Left cardiac atrium (tissue), 4 donors: ENCODE measurements around the gene EXT2. TPM values are rescaled to one million over a fixed set of nuclear protein-coding genes. Genes with fewer than 3 reads are reported as not detected.

ENCODE experiments used
- ATAC-seq, 2 donors: fragments of 200-7000 bp; cut with Tn5 transposase; one replicate each; pipeline ENCODE4 v1.9.1; 2020; ENCODE audit warnings: mild to moderate bottlenecking in 2 of 2, moderate library complexity in 2 of 2
- DNase-seq: peaks from one replicate; pipeline ENCODE4 v3.0.0-alpha.2; 2020
- intact Hi-C, 2 donors: fragments of 100-400 bp; cut with DNase I; formaldehyde crosslinking; loops; one replicate each; pipeline versions ENCODE4 v1.14.1 to v1.15.1; 2022 to 2023
- long read RNA-seq: library from polyadenylated mRNA; unstranded; transcript quantifications from one replicate; pipeline ENCODE4 v2.0.0, GENCODE V29; 2021
- total RNA-seq, 2 donors: library from RNA; stranded (reverse); fragmentation: NEBNext Ultra II Directional; extraction: Animal tissue kit (Norgen Biotek cat#: 25700); gene quantifications; one replicate each; pipeline ENCODE4 v1.2.1, GENCODE V29; 2021
- donor health status: DM: no; HTN: yes; CAD: no.
- donor health status: DM: no; HTN: yes; CAD: no; lungs with severe emphysema.
- donor health status: DM: yes; HTN: yes; CAD: no.
- donor health status: Dilated cardiomyopathy.

Gene EXT2
- 10 to 100 TPM; 33.7 to 34.6 TPM for total RNA-seq
- long read RNA-seq, transcript EXT2-210 (14 exons, 3,136 nt), result major isoform, 58 of 79 reads
- long read RNA-seq, partial matches to known transcripts, result 15 of 79 reads
- long read RNA-seq, other reads (novel, unspliced or antisense), result 6 of 79 reads

DNA sequence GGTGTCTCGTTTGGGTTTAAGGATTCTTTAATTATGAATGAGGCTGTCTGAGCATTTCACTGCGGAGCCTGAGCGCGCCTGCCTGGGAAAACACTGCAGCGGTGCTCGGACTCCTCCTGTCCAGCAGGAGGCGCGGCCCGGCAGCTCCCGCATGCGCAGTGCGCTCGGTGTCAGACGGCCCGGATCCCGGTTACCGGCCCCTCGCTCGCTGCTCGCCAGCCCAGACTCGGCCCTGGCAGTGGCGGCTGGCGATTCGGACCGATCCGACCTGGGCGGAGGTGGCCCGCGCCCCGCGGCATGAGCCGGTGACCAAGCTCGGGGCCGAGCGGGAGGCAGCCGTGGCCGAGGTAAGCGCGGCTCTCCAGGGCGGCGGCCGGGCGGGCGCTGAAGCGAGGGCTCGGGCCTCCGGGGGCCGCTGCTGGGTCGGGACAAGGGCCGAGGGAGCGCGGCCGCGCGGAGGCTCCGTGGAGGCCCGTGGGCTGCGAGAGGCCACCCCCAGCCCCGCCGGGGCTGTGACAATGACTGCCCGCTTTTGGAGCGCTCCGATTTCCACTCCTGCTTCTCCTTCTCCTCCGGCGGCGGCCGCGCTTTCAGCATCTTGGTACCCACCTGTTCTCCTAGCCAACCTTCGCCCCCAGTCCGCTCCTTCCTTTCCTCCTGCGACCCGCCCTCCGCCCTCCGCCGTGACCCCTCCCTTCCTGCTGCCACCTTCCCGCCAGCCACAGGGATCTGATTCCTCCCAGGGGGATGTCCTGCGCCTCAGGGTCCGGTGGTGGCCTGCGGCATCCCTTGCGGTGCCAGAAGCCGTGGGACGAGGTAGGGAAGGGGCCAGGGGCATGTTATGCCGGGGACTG is at the start of gene EXT2:
EXT2 (plus strand) TSS at position 173 of the 854 bp plus-strand sequence. CDS start 12,035 bp downstream, outside the sequence.
- ATAC-seq, result peak; percentile 98
- DNase-seq, result peak; percentile 91
- intact Hi-C loops, result no loop called here

DNA sequence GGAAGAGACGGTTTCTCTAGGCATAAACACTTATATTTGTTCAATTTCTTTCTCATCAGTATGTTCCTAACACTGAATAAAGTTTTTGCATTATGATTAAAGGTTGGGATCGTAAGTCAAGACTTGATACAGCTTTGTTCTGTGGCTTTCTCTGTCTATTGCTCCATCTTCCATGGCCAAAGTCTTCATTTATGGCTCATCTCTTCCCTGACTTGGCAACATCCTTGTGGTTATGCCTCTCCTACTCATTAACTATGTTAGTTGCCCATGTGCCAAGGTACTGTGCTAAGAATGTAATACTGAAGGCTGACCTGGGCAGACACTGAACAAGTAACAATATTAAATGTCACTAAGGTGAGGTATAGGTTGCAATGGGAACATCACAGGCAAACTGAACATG is 49.3 kb upstream of the EXT2 start:
- ATAC-seq, result no peak
- DNase-seq, result no peak
- intact Hi-C loops, result no loop called here

DNA sequence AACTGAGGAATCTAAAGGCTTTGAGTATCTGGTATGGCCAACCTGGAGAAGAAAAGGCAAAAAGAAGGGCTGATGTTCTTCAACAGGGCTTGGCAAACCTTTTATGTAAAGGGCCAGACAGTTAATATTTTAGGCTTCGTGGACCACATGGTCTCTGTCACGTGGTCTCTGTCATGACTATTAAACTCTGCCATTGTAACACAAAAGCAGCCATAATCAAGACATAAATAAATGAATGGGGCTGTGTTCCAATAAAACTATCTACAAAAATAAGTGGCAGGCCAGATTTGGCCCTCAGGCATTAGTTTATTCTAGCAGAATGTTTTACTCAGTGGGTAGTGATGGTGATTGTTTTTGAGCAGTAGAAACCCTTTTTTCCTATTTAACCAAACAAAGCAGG is 48.2 kb upstream of the EXT2 start:
- no peak for ATAC-seq
- no peak for DNase-seq

DNA sequence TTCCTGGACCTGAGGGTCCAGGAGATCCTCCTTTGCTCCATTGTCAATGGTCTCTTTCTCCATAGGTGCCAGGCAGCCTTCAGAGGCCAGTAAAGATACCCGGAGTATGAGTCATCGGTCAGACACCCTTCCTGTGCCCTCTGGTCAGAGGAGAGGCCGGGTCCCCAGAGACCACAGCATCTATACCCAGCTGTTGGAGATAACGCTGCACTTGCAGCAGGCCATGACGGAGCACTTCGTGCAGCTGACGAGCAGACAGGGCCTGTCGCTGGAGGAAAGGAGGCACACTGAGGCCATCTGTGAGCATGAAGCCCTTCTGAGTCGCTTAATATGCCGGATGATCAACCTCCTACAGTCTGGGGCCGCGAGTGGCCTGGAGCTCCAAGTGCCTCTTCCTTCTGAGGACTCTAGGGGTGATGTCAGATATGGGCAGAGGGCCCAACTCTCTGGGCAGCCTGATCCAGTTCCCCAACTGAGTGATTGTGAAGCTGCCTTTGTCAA is 47.5 kb upstream of the EXT2 start, which contains the start of gene ACCSL:
ACCSL (plus strand) TSS at position 51 of the 501 bp plus-strand sequence; CDS start at position 107, 56 bp downstream.
- intact Hi-C loops, result no loop called here
- ATAC-seq (peak; percentile 53 to 55), DNase-seq (peak; percentile 50)

More for the DNA sequence above, 48.2 kb upstream of the EXT2 start:
- intact Hi-C loops, result no loop called here

DNA sequence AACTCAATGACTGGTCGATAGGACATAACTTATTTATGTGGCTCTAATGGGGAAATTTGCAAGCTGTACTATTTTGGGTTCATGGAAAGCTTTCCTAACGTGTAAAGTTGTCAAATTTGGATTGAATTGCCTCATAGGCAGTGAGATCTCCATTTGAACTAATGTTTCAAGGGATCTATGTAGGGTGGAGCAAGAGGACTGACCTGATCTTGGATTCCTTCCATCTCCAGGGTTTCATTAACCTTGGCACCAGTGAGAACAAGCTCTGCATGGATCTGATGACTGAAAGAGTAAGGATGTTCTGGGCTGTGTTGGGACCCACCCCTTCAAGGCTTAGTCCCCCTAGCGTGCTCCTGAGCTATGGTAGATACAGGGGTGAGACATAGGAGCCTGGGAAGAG is 45.6 kb upstream of the EXT2 start:
- intact Hi-C loops, result no loop called here
- DNase-seq, result no peak
- ATAC-seq, result no peak

DNA sequence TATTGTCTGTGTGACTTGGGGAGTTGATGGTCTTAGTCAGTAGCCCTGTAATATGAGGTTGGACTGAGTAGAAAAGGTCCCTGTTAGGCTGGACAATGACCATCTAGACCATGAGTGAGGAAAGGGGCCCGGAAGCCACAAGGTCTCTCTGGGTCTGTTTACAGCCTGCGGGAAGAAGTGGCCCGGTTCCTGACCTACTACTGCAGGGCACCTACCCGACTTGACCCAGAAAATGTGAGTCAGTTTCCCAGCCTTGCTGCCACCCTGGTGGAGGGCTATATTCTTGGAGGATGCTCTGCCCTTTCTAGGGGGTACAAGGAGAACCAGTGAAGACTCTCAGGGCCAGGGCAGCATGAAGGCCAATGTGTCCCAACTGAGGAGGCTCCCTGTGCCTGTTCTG is 44.3 kb upstream of the EXT2 start:
- ATAC-seq (no peak), DNase-seq (no peak)
- intact Hi-C loops, result no loop called here

DNA sequence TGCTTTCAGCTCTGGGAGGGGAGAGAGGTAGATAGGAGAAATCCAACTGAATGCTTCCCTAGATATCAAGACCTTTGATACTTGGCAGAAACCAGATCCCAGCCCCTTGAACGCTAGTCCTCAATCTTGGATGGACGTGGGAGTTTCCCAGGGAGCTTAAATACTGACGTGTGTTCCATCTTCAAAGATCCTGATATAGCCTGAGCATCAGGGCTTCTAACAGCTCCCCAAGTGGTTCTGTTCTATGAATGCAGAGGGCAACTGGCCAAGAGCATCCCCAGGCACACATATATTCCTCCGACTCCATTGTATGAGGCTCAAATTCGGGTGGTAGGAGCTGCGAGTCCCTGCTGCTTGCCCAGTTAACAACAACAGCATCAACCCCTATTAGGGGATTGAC is 38.1 kb upstream of the EXT2 start:
- no peak for ATAC-seq

DNA sequence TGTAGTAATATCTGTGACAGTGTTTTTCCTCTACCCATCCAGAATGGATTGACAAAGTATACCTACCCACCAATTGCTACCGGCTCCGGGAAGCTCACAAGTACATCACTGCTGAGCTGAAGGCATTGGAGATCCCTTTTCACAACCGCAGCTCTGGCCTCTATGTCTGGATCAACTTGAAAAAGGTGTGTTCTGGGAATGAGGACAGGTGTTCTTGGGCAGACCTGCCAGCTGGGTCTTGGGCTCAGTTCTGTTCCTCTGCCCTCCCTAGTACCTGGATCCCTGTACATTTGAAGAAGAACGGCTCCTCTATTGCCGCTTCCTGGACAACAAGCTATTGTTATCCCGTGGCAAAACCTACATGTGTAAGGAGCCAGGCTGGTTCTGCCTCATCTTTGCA is 37.2 kb upstream of the EXT2 start:
- ATAC-seq, result no peak
- intact Hi-C loops, result no loop called here
- no peak for DNase-seq

More for the DNA sequence above, 38.1 kb upstream of the EXT2 start:
- intact Hi-C loops, result no loop called here
- no peak for DNase-seq

DNA sequence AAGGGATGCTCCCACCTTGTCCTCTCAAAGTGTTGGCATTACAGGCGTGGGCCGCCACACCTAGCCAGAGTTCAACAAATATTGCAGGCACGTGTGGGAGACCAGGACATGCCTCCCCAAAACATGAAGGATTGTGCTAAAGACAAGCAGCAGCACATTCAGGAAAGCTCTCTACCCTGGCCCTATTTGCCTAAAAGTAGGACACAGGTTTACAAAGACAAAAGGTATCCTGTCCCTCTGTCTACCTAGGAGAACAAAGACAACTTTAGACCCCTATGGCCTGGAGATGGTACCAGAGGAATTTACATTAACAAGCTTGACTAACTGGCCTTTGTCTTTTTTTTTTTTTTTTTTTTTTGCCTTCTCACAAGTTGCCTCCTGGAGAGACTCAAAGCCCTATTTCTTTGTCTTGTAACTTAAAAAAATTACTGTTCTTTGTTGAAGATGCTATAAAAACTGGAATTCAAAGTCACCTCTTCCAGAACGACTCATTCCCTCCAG is 30.3 kb upstream of the EXT2 start:
- ATAC-seq (no peak), DNase-seq (no peak)
- intact Hi-C loops, result no loop called here

DNA sequence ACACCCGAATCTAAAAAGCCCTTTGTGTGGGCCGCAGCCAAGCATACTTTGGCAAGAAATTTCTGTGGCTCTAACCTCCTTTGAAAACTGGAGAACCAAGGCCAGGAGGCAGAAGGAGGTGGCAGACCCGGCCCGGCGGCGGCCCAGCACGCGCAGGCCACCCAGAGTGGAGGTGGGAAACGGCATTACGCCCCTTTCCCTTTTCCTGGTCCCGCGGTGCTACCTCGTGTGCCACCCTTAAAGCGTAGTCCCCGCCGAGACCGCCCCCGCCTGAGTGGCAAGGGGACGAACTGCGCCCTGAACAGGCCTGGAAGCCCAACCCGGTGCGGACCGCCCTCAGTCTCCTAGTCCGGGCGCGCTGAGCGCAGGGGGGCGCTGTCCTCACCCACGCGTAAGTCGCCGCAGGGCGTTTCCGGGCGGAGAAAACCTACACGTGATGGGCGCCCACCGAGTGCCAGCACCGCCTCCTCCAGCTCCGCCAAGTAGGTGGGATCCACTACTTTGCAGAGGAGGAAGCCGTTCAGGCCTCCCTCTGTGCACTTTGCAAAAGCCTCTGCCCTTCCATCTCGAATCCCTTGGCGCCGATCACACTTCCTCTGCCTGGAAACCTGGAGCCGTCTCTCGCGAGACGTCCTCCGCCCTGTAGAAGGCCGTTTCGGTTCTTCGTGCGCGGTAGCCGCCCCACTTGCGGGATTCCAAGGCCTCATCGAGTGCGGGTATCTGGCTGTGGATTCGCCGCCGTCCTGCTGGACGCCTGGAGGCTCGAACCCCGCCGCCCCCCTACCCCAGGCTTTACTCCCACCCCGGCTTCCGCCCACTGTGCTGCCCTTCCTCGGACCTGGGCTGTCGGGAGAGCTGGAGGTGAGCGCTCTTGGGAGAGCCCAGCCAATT is 29.4 kb upstream of the EXT2 start, which contains the start of gene ACCS:
ACCS (plus strand) TSS at position 430 of the 891 bp plus-strand sequence. CDS start 1,358 bp downstream, outside the sequence.
- peak; percentile 96 to 97 for ATAC-seq
- intact Hi-C loops, result no loop called here

DNA sequence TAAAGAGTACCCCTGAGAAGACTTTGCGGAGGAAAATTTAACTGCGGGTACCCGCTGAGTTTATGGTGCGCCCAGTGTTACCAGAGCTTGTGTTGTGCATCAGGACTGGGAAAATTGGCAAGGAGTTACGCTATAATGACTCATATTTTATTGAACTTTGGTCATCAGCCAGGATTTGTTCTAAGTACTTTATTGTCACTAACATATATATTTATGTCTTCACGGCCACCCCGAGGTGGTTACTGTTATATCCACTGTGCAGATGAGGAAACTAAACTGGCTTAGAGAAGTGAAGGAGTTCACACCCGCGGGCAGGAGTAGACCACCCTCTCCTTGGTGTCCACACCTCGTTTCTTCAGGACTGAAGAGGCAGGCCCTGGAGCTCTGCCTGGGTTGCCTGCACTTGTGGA is 28.7 kb upstream of the EXT2 start:
- intact Hi-C loops, result no loop called here
- no peak for DNase-seq

More for the DNA sequence above, 29.4 kb upstream of the EXT2 start, which contains the start of gene ACCS:
- DNase-seq, result peak; percentile 98

DNA sequence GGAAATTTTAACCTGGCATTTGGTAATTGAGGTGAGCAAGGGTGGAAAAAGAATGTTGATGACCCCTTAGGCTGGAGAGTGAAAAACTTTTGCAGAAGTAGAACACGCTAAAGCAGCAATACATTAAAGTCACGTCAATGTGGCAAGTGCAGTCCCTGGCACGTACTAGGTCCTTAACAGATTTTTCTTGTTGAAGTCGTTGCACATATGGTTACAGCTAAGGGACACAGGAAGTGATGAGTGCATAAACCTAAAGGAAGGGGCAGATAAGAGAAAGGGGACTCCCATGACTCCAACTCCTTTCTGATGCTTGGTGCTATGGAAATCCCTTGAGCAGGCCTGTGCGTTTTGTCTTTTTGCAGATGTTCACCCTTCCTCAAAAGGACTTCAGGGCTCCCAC is 28.2 kb upstream of the EXT2 start:
- intact Hi-C loops, result no loop called here
- DNase-seq (no peak), ATAC-seq (no peak)

More for the DNA sequence above, 28.7 kb upstream of the EXT2 start:
- peak; percentile 10 to 38 for ATAC-seq

DNA sequence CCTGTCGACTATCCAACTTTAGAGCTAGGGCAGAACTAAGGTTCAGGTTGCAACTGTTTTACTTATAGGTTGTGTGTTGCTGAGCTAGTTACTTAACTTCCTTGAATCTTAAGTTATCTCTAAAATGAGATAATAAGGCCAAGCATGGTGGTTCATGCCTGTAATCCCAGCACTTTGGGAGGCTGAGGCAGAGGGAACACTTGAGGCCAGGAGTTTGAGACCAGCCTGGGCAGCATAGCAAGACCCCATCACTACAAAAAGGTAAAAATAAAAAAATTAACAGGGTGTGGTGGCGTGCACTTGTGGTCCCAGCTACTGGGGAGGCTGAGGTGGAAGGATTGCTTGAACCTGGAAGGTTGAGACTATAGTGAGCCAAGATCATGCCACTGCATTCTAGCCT is 27.3 kb upstream of the EXT2 start:
- ATAC-seq (no peak), DNase-seq (no peak)
- intact Hi-C loops, result no loop called here

DNA sequence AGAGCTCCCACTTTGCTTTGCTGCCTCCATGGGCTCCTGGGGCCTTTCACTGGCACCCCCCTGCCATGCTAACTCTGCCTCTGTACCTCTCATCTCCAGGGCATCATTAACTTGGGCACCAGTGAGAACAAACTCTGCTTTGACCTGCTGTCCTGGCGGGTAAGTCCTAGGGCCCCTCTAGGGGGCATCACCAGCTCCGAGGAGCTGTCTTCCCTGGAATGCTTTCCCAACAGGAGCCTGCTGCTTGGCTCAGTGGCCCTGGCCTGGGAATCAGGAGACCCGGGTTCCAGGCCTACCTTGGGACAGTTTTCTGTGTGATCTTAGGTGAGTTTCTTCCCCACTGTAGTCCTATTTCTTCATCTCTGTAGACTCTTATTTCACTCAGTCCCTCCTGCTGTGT is 24.3 kb upstream of the EXT2 start:
- no peak for ATAC-seq
- intact Hi-C loops, result no loop called here

DNA sequence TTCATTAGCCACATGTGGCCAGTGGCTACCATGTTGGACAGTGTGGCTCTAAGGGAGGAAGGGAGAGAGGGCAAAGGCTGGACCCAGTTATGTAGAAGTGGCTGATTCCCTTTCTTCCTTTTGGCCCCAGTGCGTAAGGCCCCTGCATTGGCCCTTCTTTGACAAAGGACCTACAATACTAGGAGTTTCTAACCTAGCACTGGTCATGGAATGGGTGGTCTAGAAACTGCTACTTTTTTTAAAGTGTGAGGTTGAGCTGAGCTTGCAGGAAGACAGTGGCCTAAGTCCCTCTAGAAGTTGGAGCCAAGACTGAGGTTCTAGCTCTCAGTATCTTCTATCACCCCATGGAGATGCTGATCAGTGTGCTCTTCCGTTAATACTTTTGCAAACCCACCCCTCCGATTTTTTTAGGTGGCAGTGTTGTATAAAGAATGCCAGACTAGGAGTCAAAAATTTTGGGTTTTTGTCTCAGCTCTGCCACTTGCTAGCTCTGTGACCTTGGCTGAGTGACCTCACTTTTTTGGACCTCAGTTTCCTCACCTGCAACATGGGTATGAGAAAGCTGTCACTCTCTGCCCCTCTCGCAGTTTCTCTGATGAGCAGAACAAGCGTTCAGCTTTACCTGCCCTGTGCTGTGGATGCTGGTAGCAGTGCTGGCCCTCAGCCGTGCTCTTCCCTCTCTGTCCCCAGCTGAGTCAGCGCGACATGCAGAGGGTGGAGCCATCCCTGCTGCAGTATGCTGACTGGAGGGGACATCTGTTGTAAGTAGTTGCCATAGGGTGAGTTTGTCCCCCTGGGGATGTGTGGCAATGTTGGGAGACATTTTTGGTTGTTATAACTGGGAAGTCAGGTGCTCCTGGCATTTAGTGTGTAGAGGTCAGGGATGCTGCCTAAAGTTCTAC is 22.5 kb upstream of the EXT2 start:
- ATAC-seq (no peak), DNase-seq (no peak)
- intact Hi-C loops, result no loop called here

More for the DNA sequence above, 24.3 kb upstream of the EXT2 start:
- no peak for DNase-seq

DNA sequence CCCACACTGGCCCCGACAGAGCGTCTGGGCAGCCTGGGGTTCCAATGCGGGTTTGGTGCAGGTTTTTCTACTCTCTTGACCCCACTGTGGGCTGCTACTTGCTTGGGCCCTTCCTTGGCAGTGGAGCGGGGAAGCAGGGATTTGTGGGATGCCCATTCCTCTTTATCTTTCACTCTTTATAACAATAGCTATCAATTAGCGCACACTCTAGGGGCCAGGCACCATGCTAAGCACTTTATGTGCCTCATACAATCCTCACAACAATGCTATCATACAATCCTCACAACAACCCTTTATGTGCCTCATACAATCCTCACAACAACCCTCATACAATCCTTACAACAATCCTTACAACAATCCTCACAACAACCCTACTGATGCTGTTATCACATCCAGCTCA is 16.7 kb upstream of the EXT2 start:
- intact Hi-C loops, result no loop called here
- no peak for DNase-seq
- ATAC-seq, result no peak

DNA sequence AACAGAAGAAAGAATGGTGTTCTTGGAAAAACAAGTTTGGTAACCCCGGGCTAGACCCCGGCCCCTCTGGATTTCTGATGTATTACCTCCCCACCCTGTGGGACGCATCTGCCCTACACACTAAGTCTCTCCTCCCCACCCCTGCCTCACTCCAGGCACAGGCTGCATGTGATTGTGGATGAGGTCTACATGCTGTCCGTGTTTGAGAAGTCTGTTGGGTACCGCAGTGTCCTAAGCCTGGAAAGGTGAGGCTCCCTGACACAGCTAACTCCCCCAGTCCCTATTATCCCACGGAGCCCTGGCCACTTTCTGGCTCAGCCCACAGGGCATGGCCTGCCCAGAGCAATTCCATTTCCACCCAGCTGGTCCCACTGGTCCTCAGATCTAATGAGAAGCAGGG is 16.1 kb upstream of the EXT2 start:
- no peak for ATAC-seq
- intact Hi-C loops, result no loop called here
- DNase-seq, result no peak

DNA sequence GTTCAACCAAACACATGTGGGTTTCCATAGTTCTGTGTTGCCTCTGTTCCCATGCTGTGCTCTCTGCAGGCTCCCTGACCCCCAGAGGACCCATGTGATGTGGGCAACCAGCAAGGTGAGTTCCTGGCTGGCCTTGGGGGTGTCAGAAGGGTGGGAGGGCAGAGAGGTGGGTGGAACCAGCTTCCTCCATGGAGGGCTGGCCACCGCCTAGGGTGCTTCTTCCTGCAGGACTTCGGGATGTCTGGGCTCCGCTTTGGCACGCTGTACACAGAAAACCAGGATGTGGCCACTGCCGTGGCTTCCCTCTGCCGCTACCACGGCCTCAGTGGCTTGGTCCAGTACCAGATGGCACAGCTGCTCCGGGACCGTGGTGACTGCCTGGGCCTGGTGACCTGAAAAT is 14.5 kb upstream of the EXT2 start:
- intact Hi-C loops, result no loop called here
- ATAC-seq, result no peak
- DNase-seq, result no peak
